Effector memory CD8-positive, alpha-beta T cell (primary cell): Measurements from ENCODE around the gene SGMS1.
"Not testable (repeated sequence)": the region's sequence is repeated elsewhere in the genome, so short reads cannot be mapped to it uniquely, and the experiment has no call there.

ENCODE experiments used
- ATAC-seq: fragments of 150-1000 bp; cut with Tn5 transposase; replicated peaks from 2 replicates; pipeline ENCODE4 v1.10.0; 2021; ENCODE audit warnings: mild to moderate bottlenecking, moderate library complexity
- DNase-seq, 3 experiments: peaks; one replicate each; pipeline ENCODE4 v3.0.0; 2021
- H3K27ac Mint-ChIP-seq, 2 donors: one replicate each; pipeline ENCODE4 v1.8.0; 2022; ENCODE audit warnings: mild to moderate bottlenecking in 2 of 2, mixed read lengths in 2 of 2, moderate library complexity in 2 of 2
- H3K27me3 Mint-ChIP-seq, 2 donors: one replicate each; pipeline ENCODE4 v1.8.0; 2022; ENCODE audit warnings: mixed read lengths in 2 of 2
- H3K36me3 Mint-ChIP-seq: one replicate; pipeline ENCODE4 v1.8.0; 2022; ENCODE audit warnings: mild to moderate bottlenecking, moderate library complexity, mixed read lengths; ENCODE audit not compliant: insufficient read depth
- H3K4me1 Mint-ChIP-seq, 2 donors: one replicate each; pipeline ENCODE4 v1.8.0; 2022; ENCODE audit warnings: low read depth in 2 of 2, mixed read lengths in 2 of 2
- H3K4me3 Mint-ChIP-seq, 2 donors: one replicate each; pipeline ENCODE4 v1.8.0; 2022; ENCODE audit warnings: mild to moderate bottlenecking in 2 of 2, mixed read lengths in 2 of 2, moderate library complexity in 2 of 2
- H3K9me3 Mint-ChIP-seq, 2 donors: one replicate each; pipeline ENCODE4 v1.8.0; 2022; ENCODE audit warnings: mixed read lengths in 2 of 2
- total RNA-seq, 9 experiments: gene quantifications; one replicate each; lab custom pipeline; 2026; lab: John Stamatoyannopoulos, UW

The SGMS1 gene
- 22.2 to 75.6 (median 41.0) reads per million in 9 experiments for total RNA-seq

DNA sequence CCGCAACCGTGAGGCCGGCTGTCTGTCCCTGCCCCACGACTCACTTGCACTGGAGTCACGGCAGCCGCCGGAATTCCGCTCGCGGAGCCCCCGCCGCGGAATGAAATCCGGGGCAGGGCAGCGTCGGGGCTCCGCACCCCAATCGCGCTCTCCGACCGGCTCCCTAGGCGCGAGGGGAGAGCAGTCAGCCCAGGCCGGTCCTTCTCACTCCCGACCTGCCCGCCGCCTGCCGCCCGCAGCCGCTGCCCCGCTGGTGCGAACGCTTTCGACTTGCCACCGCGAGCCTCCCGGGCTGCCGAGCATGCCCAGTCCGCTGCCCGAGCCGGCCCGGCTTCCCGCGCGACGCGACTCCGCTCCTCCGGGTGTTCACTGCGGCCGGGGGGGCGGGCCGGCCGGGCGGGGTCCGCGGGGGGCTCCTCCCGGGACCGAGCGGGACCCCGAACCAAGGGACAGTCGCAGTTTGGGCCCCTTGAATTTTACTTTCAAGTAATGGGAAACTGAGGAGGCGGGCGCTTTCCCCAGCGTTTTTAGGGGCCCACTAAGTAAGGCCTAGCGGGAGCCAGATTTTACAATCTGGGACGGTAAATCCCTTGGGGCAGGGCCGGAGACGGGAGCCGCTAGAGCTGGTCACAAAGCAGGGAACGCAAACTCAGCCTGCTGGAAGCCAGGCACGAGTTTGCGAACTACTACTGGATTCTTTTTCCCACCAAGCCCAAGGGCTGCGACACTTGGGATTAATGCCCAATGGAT lies at the start of gene SGMS1:
TSS of gene SGMS1 (minus strand) at position 294 of the 750 bp plus-strand sequence. CDS start 279,842 bp downstream, outside the sequence.
- Mint-ChIP-seq H3K9me3 (no peaks in the 10 kb centered on the region), H3K4me3 (peak within 1 kb of the TSS; percentile 96 to 97), H3K27me3 (no peaks in the 10 kb centered on the region), H3K27ac (peak within 1 kb of the TSS; percentile 95 to 98), H3K4me1 (peaks cover 28 to 45% of the 10 kb centered on the region in 2 donors), H3K36me3 (peaks cover 44% of the 10 kb centered on the region)
- DNase-seq (peak; percentile 75 to 77 (median 77)), ATAC-seq (peak; percentile 43)

DNA sequence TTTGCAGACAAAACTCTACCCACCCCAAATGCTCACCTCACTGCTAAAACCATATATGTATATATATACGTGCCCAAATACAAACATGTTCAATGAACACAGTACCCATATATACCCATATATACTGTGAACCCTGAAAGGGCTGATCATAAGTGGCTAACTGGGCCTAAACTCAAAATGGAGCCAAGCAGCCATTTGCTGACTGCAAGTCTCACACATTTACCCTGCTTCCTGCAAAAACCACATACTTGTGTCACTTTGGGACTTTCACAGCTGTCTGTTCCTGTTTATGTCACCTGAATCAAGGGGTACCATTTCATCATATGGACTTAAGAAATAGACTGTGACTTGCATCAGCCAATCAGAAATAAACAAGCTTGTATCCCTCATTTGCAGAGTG lies 48.4 kb upstream of the SGMS1 start:
- Mint-ChIP-seq H3K4me3 (peak overlapping the region; percentile 4 to 7), H3K27ac (peak overlapping the region; percentile 92 to 94), H3K4me1 (peaks cover 20 to 21% of the 10 kb centered on the region in 2 donors)
- not testable (repeated sequence) for H3K27me3 Mint-ChIP-seq, H3K36me3 Mint-ChIP-seq, H3K9me3 Mint-ChIP-seq
- DNase-seq (peak; percentile 34 to 43 (median 42)), ATAC-seq (peak; percentile 98)

DNA sequence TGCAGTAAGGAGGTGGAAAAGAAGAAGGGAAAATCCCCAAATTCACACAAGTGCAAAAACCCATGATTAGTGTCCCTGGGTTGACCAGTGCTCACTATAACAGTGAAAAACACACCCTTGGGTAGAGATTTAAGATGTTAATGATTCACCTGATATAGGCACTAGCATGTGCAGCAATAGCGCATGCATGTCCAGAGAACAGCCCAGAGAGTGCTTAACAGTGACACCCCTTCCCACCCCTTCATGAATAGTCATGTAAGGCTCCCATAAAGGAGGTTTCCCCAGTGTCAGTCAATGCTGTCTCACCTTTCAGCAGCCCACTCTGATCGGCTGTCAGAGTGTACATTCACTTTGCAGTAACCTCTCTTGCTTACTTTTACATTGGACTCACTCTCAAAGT lies 47.9 kb upstream of the SGMS1 start:
- H3K9me3 Mint-ChIP-seq, H3K36me3 Mint-ChIP-seq, H3K27me3 Mint-ChIP-seq, DNase-seq: not testable (repeated sequence)
- peak; percentile 2 for ATAC-seq
- Mint-ChIP-seq H3K4me3 (peak overlapping the region; percentile 4 to 7), H3K27ac (peak overlapping the region; percentile 92 to 94), H3K4me1 (peaks cover 20 to 21% of the 10 kb centered on the region in 2 donors)

DNA sequence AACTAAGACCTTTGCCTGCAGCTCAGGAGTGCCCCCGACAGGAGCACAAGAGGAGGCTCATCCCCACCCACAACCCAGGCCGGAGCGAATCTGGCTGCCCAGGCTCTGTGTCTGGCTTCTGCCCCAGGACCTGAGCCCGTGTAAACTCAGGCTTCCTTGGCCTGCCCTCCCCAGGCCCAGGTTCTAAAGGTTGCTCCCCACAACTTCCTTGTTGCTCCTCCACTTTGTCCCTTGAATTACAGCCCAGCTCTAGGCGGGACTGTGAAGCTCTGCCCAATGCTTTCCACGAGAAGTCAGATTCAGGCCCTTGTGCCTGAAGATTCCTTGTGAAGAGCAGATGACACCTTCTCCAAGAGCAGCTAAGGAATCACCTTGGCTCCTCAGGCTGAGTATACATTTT lies 46.2 kb upstream of the SGMS1 start:
- DNase-seq, H3K4me3 Mint-ChIP-seq, H3K36me3 Mint-ChIP-seq, H3K9me3 Mint-ChIP-seq, H3K27me3 Mint-ChIP-seq, ATAC-seq: not testable (repeated sequence)
- H3K27ac Mint-ChIP-seq = peak overlapping the region; percentile 92 to 94
- H3K4me1 Mint-ChIP-seq = peaks cover 20 to 21% of the 10 kb centered on the region in 2 donors

DNA sequence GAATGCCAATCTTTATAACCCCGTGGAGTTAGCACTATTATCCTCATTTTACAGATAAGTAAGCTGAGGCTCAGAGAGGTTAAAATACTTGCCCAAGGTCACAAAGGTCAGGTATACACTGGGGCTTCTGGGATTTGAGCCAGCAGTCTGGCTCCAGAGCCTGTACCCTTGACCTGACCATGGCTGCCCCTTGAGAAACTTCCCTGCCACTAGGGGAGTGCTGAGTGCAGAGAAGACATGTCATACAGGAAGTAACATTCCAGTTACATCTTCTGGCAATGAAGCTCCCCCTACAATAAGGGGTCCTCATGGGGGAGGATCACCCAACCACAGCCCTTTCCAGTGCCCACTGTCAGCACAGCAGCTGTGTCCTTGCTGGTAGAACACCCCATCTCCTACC lies 43.6 kb upstream of the SGMS1 start:
- H3K27ac Mint-ChIP-seq, H3K36me3 Mint-ChIP-seq, H3K4me3 Mint-ChIP-seq, DNase-seq, H3K27me3 Mint-ChIP-seq, H3K9me3 Mint-ChIP-seq, ATAC-seq: not testable (repeated sequence)
- H3K4me1 Mint-ChIP-seq = peaks cover 12% of the 10 kb centered on the region in 2 donors

DNA sequence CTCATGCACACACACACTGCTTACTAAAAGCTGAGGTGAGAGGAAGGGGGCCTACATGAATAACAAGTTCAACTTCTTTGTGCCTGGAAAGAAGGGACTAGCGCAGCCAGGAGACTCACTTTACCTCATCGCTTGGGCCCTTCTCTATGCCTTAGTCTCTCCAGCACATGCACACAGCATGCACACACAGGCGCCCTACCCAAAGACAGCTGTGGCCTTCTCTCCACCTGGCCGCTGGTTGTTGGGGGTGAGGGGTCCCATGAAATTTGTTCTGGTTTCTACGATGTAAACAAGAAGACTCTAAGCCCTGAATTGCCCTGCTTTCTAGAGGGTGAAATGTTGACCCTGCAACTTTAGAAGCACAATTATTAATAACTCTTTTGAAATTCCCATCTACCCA lies 38.7 kb upstream of the SGMS1 start:
- H3K9me3 Mint-ChIP-seq, H3K4me1 Mint-ChIP-seq, H3K4me3 Mint-ChIP-seq, H3K27ac Mint-ChIP-seq, H3K27me3 Mint-ChIP-seq, ATAC-seq, H3K36me3 Mint-ChIP-seq, DNase-seq: not testable (repeated sequence)

DNA sequence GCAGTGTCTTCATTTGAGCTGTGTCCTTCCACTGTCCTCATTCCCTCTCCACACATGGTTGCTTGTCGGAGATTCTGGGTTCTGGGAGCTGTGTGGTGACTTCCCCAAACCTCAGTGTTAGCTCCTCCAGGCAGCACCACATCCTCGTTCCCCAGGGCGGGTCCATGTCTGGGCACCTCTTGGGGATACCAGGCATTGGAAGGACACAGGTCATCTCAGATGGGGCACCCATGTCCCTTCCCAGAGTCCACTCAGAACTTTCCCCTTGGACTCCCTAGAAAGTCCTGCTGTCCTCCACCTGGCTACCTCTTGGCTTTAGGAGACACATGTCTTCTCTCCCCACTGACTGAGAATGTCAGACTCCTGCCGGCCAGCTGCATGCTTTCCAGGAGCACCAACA lies 37.8 kb upstream of the SGMS1 start:
- H3K36me3 Mint-ChIP-seq, H3K27ac Mint-ChIP-seq, H3K4me3 Mint-ChIP-seq, H3K9me3 Mint-ChIP-seq, H3K4me1 Mint-ChIP-seq, ATAC-seq, H3K27me3 Mint-ChIP-seq, DNase-seq: not testable (repeated sequence)

DNA sequence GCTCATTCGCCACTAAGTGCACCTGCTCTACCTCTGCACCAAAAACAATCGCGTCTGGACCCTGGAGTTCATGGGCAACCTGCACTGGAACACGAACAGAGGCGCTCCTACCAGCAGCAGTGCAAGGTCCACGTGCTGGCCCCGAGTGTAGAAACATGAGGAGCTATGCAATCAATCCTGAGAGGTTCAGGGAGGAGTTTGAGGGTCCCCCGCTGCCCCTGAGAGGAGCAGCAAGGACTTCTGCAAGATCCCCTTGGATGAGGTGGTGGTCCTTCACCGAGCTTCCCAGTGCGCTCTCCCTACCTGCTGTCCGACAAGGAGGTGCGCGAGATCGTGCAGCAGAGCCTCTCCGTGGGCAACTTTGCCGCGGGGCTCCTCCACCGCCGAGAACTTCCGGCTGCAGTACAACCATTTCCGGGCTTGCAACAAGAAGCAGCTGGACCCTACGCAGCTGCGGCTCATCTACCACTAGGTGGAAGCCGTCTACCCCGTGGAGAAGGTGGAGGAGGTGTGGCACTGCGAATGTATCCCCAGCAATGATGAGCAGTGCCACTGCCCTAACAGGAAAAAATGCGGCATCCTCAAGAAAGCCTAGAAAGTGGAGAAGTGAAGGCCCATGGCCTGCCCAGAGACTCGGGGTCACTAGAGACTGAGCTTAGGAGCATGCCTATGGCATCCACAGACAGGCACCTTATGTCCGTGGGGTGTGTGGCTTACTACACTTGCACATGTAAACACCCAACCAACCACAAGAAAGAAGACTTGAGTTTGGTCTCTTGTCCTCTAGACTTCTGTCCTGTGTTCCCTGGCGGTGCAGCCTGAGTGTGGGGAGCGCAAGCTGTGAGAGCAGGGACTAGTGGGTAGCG lies 36.3 kb upstream of the SGMS1 start:
- ATAC-seq (peak; percentile 95), DNase-seq (peak; percentile 25 to 39 (median 30))
- Mint-ChIP-seq H3K27ac (peak overlapping the region in 1 of 2 donors; percentile 68), H3K4me3 (peak overlapping the region; percentile 78 to 80)
- H3K9me3 Mint-ChIP-seq, H3K27me3 Mint-ChIP-seq, H3K4me1 Mint-ChIP-seq, H3K36me3 Mint-ChIP-seq: not testable (repeated sequence)

DNA sequence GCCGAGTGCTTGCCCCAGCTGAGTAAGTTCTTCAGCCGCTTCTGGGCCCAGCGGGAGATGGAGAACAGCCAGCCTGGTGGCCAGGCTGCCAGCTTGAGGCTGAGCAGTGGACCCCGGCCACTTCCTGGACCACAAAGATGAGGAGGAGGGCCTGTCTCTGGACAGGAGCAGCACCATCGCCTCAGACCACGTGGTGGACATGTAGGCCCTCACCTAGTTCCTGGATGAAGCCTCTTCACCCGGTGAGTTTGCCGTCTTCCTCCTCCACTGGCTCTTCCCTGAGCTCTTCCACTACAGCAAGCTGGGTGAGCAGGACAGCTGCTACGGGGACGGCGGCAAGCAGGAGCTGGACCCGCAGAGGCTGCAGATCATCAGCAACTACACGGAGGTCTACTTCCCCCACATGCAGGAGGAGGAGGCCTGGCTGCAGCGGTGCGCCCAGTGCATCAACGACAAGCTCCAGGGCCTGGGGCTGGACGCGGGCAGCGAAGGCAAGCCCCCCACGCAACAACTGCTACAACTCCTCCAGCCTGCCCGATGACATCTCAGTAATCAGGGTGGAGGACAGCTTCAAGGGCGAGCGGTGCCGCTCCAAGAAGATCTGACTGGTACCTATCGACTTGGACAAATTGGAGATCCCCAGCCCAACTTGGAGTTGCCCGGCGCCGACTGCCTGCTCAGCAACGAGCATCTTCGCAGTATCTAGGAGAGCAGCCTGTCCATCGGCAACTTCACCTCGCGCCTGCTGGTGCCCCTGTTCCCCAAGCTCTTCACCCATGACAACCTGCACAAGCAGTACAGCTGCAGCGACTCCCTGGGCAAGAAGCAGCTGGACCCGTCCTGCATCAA lies 35.5 kb upstream of the SGMS1 start:
- not testable (repeated sequence) for H3K27me3 Mint-ChIP-seq, H3K4me1 Mint-ChIP-seq, H3K27ac Mint-ChIP-seq, ATAC-seq, H3K36me3 Mint-ChIP-seq, DNase-seq, H3K9me3 Mint-ChIP-seq
- peak overlapping the region; percentile 78 to 80 for H3K4me3 Mint-ChIP-seq

DNA sequence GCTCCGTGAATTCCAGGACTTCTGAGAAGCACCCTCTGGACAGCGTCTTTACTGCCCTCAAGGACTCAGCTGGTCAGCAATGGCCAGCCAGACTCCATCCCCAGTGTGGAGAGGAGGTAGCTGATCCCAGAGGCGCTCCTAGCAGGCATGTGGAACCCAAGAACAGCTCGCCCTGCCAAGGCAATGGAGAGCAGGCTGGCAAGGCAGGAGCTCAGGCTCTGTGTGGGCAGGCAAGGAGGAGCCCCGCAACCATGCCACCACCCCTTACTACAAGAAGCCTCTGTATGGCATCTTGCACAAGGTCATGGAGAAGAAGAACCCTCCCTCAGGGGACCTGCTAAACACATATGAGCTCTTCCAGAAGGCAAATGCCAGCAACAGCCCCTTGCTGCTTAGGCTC lies 34.4 kb upstream of the SGMS1 start:
- no peak overlapping the region for H3K4me3 Mint-ChIP-seq
- DNase-seq (no peak), ATAC-seq (no peak)
- H3K27me3 Mint-ChIP-seq = no peaks in the 10 kb centered on the region
- H3K27ac Mint-ChIP-seq = no peak overlapping the region
- H3K4me1 Mint-ChIP-seq = peaks cover 7 to 17% of the 10 kb centered on the region in 2 donors
- no peaks in the 10 kb centered on the region for H3K9me3 Mint-ChIP-seq
- no peaks in the 10 kb centered on the region for H3K36me3 Mint-ChIP-seq

DNA sequence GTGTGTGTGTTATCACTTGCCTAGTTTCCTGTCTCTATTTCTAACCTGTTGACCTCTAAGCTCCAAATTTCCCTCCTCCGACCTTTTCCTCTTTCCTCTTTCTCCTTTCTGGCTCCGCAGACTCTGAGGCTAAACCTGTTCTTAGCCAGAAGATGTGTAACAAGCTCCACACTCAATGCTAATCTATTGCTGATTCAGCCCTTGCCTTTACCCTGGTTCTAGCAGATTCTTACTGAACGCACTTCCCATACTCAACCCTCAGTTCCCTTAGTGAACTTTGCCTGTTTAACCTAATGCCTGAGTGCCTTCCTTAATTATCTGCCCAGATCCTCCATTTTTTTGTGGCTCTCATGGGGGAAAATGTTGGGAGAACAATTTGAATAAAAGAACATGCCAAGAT lies 30.0 kb upstream of the SGMS1 start:
- DNase-seq (no peak), ATAC-seq (no peak)
- Mint-ChIP-seq H3K27ac (no peak overlapping the region), H3K9me3 (no peaks in the 10 kb centered on the region), H3K36me3 (no peaks in the 10 kb centered on the region), H3K4me3 (no peak overlapping the region), H3K27me3 (no peaks in the 10 kb centered on the region), H3K4me1 (peaks cover 11% of the 10 kb centered on the region in 2 donors)

DNA sequence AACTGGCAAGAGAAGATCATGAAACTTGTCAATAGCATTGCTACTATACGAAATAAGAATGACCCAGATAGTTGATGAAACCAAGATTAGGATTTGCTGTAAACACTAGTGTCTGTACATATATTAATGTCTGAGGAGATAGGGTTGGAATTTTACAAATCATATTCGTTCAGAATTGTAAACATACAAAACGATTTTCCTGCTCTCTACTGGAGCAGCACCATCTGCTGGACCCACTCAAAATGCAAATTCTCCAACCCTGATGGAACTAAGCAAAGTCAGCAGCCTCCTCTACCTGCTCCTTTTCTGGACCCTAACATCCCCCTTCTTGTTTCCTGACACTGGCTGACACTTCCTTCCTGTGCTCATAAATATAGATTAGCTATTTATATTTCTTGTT lies 29.4 kb upstream of the SGMS1 start:
- peak; percentile 26 to 30 (median 29) for DNase-seq
- no peaks in the 10 kb centered on the region for H3K27me3 Mint-ChIP-seq
- no peaks in the 10 kb centered on the region for H3K9me3 Mint-ChIP-seq
- peaks cover 11% of the 10 kb centered on the region in 2 donors for H3K4me1 Mint-ChIP-seq
- peak; percentile 76 for ATAC-seq
- no peak overlapping the region for H3K27ac Mint-ChIP-seq
- no peak overlapping the region for H3K4me3 Mint-ChIP-seq
- H3K36me3 Mint-ChIP-seq = no peaks in the 10 kb centered on the region

DNA sequence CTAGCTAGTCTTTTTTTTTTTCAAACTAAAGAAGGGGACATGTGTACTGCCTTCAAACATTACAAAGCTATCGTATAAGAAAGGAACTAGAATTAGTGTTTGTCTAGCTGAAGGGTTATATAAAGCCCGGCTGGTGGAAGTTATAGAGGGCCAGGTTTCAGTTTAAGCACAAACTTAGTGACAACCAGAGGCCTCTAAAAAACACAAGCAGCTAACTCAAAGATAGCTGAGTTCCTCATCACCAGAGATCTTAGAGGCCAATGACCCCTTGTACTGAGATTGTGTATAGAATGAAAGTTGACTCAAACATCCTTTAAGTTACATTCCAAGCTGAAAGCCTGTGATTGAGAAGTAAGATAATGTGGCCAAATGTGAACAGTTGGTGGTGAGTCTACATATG lies 28.1 kb upstream of the SGMS1 start:
- ATAC-seq = no peak
- Mint-ChIP-seq H3K27me3 (no peaks in the 10 kb centered on the region), H3K4me3 (no peak overlapping the region), H3K9me3 (no peaks in the 10 kb centered on the region), H3K27ac (no peak overlapping the region), H3K4me1 (peaks cover 11% of the 10 kb centered on the region in 2 donors), H3K36me3 (no peaks in the 10 kb centered on the region)
- no peak for DNase-seq
